GM12865 (cell line): ENCODE results near the gene CDC42BPA.

Source experiments
- DNase-seq: peaks from one replicate; pipeline ENCODE4 v3.0.0; 2010; ENCODE audit warnings: low read depth
- H3K4me3 ChIP-seq: 2 replicates; pipeline ENCODE4 v1.5.1; 2011; ENCODE audit warnings: mild to moderate bottlenecking, low read depth, low read length, control low read depth
- CTCF ChIP-seq: IDR thresholded peaks from 2 replicates; pipeline ENCODE4 v1.5.1; 2011; ENCODE audit warnings: low read length, control low read depth, low read depth, inconsistent platforms; ENCODE audit not compliant: insufficient read depth; ENCODE audit errors: missing control alignments

Gene CDC42BPA

GRCh38 chr1:226993814-226994585, 324.3 kb downstream of the CDC42BPA start:
- H3K4me3 ChIP-seq: no peak overlapping the region
- TF ChIP-seq CTCF: no peak
- DNase-seq: no peak

- no peak for DNase-seq
- TF ChIP-seq CTCF: no peak
- no peak overlapping the region for H3K4me3 ChIP-seq
Observed at GRCh38 chr1:226991920-226992319, 326.4 kb downstream of the CDC42BPA start.

GRCh38 chr1:226990133-226990716, 328.1 kb downstream of the CDC42BPA start:
- TF ChIP-seq CTCF: no peak
- H3K4me3 ChIP-seq: no peak overlapping the region
- DNase-seq: peak; percentile 80

- no peak for TF ChIP-seq CTCF
- no peak overlapping the region for H3K4me3 ChIP-seq
- no peak for DNase-seq
Observed at GRCh38 chr1:226989085-226989920, 329.0 kb downstream of the CDC42BPA start.

- no peak for TF ChIP-seq CTCF
- H3K4me3 ChIP-seq: no peak overlapping the region
- DNase-seq: no peak
Observed at GRCh38 chr1:226988334-226988666, 330.0 kb downstream of the CDC42BPA start.

DNA sequence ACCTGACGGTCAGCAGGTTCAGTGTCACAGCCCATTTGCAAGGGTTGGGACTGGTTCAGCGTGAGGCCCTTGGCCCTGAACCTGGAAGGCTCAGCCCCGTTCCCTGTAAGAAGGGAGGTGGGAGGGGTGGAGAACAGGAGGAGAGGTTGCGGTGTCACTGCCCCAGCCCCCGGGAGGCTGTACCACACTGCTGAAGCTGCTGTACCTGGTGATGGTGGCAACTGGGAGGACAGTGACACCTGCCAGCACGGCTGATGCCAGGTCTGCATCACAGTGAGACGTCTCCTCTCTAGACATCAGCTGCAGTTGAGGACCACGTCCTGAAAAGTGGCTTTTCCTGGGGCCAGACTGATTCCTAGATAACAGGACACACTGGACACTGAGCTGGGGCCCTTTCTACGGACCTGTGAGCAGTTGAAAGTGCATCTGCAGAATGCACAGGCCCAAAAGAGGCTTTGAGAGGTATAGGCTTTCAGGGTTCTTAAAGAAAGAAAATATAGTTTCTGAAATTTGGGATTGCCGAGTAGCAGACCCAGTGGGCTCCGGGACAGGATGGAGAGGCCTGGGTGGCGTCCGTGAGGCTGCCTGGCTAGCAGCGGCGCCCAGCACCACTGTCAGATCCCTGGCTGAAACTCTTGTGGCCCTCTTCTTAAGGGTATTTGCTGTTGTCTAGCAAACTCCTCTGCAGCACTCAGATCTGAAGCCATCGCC, 330.5 kb downstream of the CDC42BPA start:
- H3K4me3 ChIP-seq: no peak overlapping the region
- no peak for TF ChIP-seq CTCF
- DNase-seq: no peak
